Endodermal cell (in vitro differentiated cells): ENCODE measurements around the gene RBMS1. TPM values are rescaled to one million over a fixed set of nuclear protein-coding genes. Genes with fewer than 3 reads are reported as not detected.

Experiments
- DNase-seq: peaks from one replicate; pipeline ENCODE4 v3.0.0-alpha.2; 2017
- H3K27ac ChIP-seq: 2 replicates; pipeline ENCODE4 v1.5.1; 2013; ENCODE audit warnings: mild to moderate bottlenecking, low read depth, low read length, moderate library complexity
- H3K27me3 ChIP-seq: 2 replicates; pipeline ENCODE4 v1.6.1; 2013; ENCODE audit warnings: mild to moderate bottlenecking, low read length, moderate library complexity; ENCODE audit not compliant: insufficient read depth, control insufficient read depth, poor library complexity, severe bottlenecking
- H3K36me3 ChIP-seq: 2 replicates; pipeline ENCODE4 v1.7.0; 2013; ENCODE audit warnings: mild to moderate bottlenecking, low read length, moderate library complexity; ENCODE audit not compliant: control insufficient read depth, insufficient read depth
- H3K4me1 ChIP-seq: one replicate; pipeline ENCODE4 v1.7.0; 2013; ENCODE audit warnings: low read length; ENCODE audit not compliant: control insufficient read depth, insufficient read depth
- H3K4me3 ChIP-seq: 2 replicates; pipeline ENCODE4 v1.5.1; 2013; ENCODE audit warnings: mild to moderate bottlenecking, low read length, moderate library complexity
- H3K9ac ChIP-seq: 2 replicates; pipeline ENCODE4 v1.6.1; 2013; ENCODE audit warnings: mild to moderate bottlenecking, low read length, moderate library complexity; ENCODE audit not compliant: poor library complexity, severe bottlenecking; ENCODE audit errors: extremely low read depth
- H3K9me3 ChIP-seq: 2 replicates; pipeline ENCODE4 v1.6.1; 2013; ENCODE audit warnings: mild to moderate bottlenecking, low read length, moderate library complexity; ENCODE audit not compliant: control insufficient read depth
- H3K27ac Mint-ChIP-seq: 2 replicates; pipeline ENCODE4 v1.8.0; 2020; ENCODE audit warnings: mixed read lengths
- H3K27me3 Mint-ChIP-seq: 2 replicates; pipeline ENCODE4 v1.8.0; 2021; ENCODE audit warnings: mild to moderate bottlenecking, mixed read lengths; ENCODE audit not compliant: insufficient read depth
- H3K36me3 Mint-ChIP-seq: 2 replicates; pipeline ENCODE4 v1.8.0; 2020; ENCODE audit warnings: low read depth, mixed read lengths
- H3K4me1 Mint-ChIP-seq: 2 replicates; pipeline ENCODE4 v1.8.0; 2020; ENCODE audit warnings: mixed read lengths
- H3K4me3 Mint-ChIP-seq: 2 replicates; pipeline ENCODE4 v1.8.0; 2020; ENCODE audit warnings: mild to moderate bottlenecking, moderate library complexity, mixed read lengths
- H3K9me3 Mint-ChIP-seq: 2 replicates; pipeline ENCODE4 v1.8.0; 2020; ENCODE audit warnings: mild to moderate bottlenecking, mixed read lengths
- WGBS, 2 experiments: methylation state at CpG; one replicate each; pipeline versions ENCODE4 v1.1.5 to v1.1.7; 2013; ENCODE audit warnings: missing lambda C conversion rate in 2 of 2, mixed read lengths in 1 of 2; ENCODE audit not compliant: insufficient coverage in 1 of 2, insufficient read length in 1 of 2; 5-methylcytosine and 5-hydroxymethylcytosine counted together
- total RNA-seq, 2 donors: library from RNA; stranded (reverse); fragmentation: NEBNext Ultra II Directional in 1 of 2; extraction: Animal tissue kit (Norgen Biotek cat#: 25700) in 1 of 2; gene quantifications; 2 replicates in 1 of 2; 3 replicates in 1 of 2; pipeline ENCODE4 v1.2.1, GENCODE V29; 2021
- TF ChIP-seq, protein P1 (sequence below): fragments of 200-600 bp; sonication (generic); conservative IDR thresholded peaks from 2 replicates; pipeline ENCODE4 v1.5.0; 2021; ENCODE audit warnings: antibody characterized with exemption, mild to moderate bottlenecking

The RBMS1 gene
- total RNA-seq, 2 donors from 2014 or later, result 90.7 to 124 TPM

DNA sequence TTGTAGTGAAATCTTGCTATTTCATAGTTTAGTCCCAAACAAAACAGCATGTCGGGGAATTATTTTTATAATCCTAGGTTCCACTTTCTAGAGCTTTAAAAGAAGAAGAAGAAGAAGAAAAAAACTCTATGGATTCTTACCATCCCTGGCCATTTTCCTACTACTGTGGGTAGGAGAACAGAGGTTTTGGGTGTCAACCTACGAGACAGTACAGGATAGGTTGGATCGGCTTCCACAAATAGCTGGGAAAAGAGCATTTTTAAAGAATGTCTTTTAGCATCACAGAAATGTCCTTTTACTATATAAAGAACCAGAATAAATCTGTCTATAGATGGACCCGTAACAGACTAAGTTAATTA, 65.2 kb downstream of the RBMS1 start:
- no peak overlapping the region for H3K27ac ChIP-seq
- no peak overlapping the region for H3K27ac Mint-ChIP-seq
- WGBS, 2 experiments, result 100% methylated on average over 1 to 3 of the region's 4 CpGs

DNA sequence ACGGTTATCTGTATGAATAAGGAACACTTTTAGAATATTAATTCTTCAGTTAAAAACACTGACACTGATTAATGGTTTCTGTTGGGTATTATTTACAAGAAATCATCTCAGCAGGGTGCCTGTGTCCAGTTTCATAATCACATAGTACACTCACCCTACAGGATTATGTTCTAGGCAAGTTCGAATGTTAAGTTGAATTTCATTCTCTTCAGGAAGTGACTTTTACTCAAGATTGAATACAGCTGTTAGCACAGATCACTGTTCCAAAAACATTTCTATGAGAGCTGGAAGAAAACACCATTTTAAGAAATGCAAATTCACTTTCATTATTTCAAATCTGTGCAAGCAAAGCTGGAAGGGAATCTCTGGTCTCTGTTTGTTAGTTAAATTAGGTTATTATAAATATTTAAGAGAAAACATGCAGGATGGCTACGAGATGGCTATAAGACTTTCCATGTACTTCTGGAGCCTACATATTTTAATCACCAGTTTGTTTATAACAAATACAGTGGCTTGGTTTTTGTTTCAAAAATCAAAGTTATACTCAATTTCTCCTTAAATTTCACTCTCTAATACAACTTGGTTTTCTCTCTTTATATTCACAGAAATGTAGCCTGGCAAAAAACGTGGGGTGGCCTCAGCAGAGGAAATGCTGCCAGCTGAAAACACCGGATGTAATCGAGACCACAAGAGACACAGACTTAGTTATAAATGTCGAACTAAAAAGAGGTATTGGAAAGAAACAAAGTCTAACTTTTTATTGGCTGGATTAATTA, 65.8 kb downstream of the RBMS1 start:
- no peaks in the 10 kb centered on the region for H3K27me3 ChIP-seq
- 90 to 92% methylated on average over 3 to 7 of the region's 7 CpGs for WGBS, 2 experiments
- no peaks in the 10 kb centered on the region for H3K27me3 Mint-ChIP-seq
- no peak overlapping the region for H3K9ac ChIP-seq
- peaks cover 12% of the 10 kb centered on the region for H3K4me1 Mint-ChIP-seq
- no peak overlapping the region for H3K27ac Mint-ChIP-seq
- H3K9me3 ChIP-seq, result peaks cover 15% of the 10 kb centered on the region
- H3K4me1 ChIP-seq, result no peaks in the 10 kb centered on the region
- TF ChIP-seq, protein P1, sequence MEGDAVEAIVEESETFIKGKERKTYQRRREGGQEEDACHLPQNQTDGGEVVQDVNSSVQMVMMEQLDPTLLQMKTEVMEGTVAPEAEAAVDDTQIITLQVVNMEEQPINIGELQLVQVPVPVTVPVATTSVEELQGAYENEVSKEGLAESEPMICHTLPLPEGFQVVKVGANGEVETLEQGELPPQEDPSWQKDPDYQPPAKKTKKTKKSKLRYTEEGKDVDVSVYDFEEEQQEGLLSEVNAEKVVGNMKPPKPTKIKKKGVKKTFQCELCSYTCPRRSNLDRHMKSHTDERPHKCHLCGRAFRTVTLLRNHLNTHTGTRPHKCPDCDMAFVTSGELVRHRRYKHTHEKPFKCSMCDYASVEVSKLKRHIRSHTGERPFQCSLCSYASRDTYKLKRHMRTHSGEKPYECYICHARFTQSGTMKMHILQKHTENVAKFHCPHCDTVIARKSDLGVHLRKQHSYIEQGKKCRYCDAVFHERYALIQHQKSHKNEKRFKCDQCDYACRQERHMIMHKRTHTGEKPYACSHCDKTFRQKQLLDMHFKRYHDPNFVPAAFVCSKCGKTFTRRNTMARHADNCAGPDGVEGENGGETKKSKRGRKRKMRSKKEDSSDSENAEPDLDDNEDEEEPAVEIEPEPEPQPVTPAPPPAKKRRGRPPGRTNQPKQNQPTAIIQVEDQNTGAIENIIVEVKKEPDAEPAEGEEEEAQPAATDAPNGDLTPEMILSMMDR, result no peak
- H3K36me3 ChIP-seq, result peaks cover 44% of the 10 kb centered on the region
- peaks cover 8% of the 10 kb centered on the region for H3K9me3 Mint-ChIP-seq
- H3K4me3 ChIP-seq, result no peak overlapping the region
- no peak overlapping the region for H3K27ac ChIP-seq
- no peak for DNase-seq
- H3K4me3 Mint-ChIP-seq, result no peak overlapping the region
- peaks cover 35% of the 10 kb centered on the region for H3K36me3 Mint-ChIP-seq

More for the DNA sequence above, 65.2 kb downstream of the RBMS1 start:
- Mint-ChIP-seq H3K9me3 (peaks cover 8% of the 10 kb centered on the region), H3K4me1 (peaks cover 12% of the 10 kb centered on the region), H3K4me3 (no peak overlapping the region), H3K36me3 (peaks cover 33% of the 10 kb centered on the region), H3K27me3 (no peaks in the 10 kb centered on the region)
- peaks cover 42% of the 10 kb centered on the region for H3K36me3 ChIP-seq
- no peaks in the 10 kb centered on the region for H3K4me1 ChIP-seq
- H3K4me3 ChIP-seq, result no peak overlapping the region
- H3K9ac ChIP-seq, result no peak overlapping the region
- TF ChIP-seq, protein P1, result no peak
- peaks cover 15% of the 10 kb centered on the region for H3K9me3 ChIP-seq
- no peak for DNase-seq
- H3K27me3 ChIP-seq, result no peaks in the 10 kb centered on the region

DNA sequence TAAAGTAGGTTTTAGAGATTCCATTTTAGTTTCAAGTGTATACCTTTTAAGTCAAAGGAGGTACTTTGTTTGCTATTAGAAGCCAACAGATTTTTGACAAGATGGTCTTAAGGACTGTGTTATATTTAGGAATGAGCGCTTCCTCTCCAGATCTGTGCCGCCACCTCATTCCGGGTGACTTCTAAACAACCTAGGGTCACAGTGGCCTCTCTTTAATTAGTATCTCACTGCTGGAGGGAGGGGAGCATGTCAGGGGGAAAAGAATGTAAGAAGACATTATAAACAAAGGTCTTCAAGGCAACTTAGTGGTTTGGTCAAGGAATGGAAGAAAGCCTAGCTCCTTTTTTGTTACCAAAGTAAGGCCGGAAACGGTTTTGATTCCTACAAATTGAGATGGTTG, 67.0 kb downstream of the RBMS1 start:
- Histone ChIP-seq H3K36me3 (peaks cover 38% of the 10 kb centered on the region), H3K9me3 (peaks cover 15% of the 10 kb centered on the region), H3K27ac (no peak overlapping the region), H3K27me3 (no peaks in the 10 kb centered on the region), H3K4me3 (no peak overlapping the region), H3K4me1 (no peaks in the 10 kb centered on the region), H3K9ac (no peak overlapping the region)
- 92 to 100% methylated on average over 2 to 5 of the region's 5 CpGs for WGBS, 2 experiments
- peaks cover 43% of the 10 kb centered on the region for H3K36me3 Mint-ChIP-seq
- no peak overlapping the region for H3K27ac Mint-ChIP-seq
- no peak for DNase-seq
- H3K27me3 Mint-ChIP-seq, result no peaks in the 10 kb centered on the region
- H3K9me3 Mint-ChIP-seq, result peaks cover 11% of the 10 kb centered on the region
- TF ChIP-seq, protein P1, result no peak
- peaks cover 8% of the 10 kb centered on the region for H3K4me1 Mint-ChIP-seq
- no peak overlapping the region for H3K4me3 Mint-ChIP-seq
